Nephron progenitor cell (in vitro differentiated cells): Measurements from ENCODE around the gene PAX2.

Experiments used
- DNase-seq: peaks from one replicate; pipeline ENCODE4 v3.0.0; 2021
- H3K27ac Mint-ChIP-seq: 2 replicates; pipeline ENCODE4 v1.8.0; 2021; ENCODE audit warnings: mild to moderate bottlenecking, moderate library complexity, mixed read lengths
- H3K27me3 Mint-ChIP-seq: 2 replicates; pipeline ENCODE4 v1.8.0; 2021; ENCODE audit warnings: mild to moderate bottlenecking, low read depth, mixed read lengths; ENCODE audit not compliant: poor library complexity
- H3K36me3 Mint-ChIP-seq: 2 replicates; pipeline ENCODE4 v1.8.0; 2021; ENCODE audit warnings: low read depth, mixed read lengths
- H3K4me1 Mint-ChIP-seq: 2 replicates; pipeline ENCODE4 v1.8.0; 2021; ENCODE audit warnings: mixed read lengths
- H3K4me3 Mint-ChIP-seq: 2 replicates; pipeline ENCODE4 v1.8.0; 2021; ENCODE audit warnings: mild to moderate bottlenecking, moderate library complexity, mixed read lengths
- H3K9me3 Mint-ChIP-seq: 2 replicates; pipeline ENCODE4 v1.8.0; 2021; ENCODE audit warnings: mild to moderate bottlenecking, moderate library complexity, mixed read lengths
- TF ChIP-seq, protein P1 (sequence below): fragments of 200-600 bp; sonication (generic); IDR thresholded peaks from 2 replicates; pipeline ENCODE4 v1.5.0; 2021; ENCODE audit warnings: antibody characterized with exemption

PAX2 gene

DNA sequence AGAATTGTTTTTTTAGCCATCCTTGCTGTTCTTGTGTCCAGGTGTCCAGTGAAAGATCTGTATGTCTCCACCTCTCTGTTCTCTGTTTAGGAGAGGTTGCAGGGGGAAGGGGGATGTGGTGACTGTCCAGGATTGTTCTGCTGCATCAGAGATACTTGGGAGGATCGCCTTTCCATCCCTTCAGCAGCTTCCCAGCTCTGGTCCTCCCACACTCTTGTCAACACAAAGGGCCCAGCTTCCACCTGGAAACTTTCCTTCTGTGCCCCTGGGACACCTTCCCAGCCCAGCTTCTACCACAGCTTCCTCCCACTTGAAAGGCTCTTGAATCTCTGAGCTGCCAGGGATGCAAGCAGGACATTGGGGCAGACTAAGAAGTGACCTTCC lies 85.3 kb downstream of the PAX2 start:
- TF ChIP-seq, protein P1, sequence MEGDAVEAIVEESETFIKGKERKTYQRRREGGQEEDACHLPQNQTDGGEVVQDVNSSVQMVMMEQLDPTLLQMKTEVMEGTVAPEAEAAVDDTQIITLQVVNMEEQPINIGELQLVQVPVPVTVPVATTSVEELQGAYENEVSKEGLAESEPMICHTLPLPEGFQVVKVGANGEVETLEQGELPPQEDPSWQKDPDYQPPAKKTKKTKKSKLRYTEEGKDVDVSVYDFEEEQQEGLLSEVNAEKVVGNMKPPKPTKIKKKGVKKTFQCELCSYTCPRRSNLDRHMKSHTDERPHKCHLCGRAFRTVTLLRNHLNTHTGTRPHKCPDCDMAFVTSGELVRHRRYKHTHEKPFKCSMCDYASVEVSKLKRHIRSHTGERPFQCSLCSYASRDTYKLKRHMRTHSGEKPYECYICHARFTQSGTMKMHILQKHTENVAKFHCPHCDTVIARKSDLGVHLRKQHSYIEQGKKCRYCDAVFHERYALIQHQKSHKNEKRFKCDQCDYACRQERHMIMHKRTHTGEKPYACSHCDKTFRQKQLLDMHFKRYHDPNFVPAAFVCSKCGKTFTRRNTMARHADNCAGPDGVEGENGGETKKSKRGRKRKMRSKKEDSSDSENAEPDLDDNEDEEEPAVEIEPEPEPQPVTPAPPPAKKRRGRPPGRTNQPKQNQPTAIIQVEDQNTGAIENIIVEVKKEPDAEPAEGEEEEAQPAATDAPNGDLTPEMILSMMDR = no peak
- Mint-ChIP-seq H3K36me3 (no peaks in the 10 kb centered on the region), H3K4me1 (peaks cover 42% of the 10 kb centered on the region), H3K27ac (no peak overlapping the region), H3K27me3 (peaks cover 14% of the 10 kb centered on the region), H3K9me3 (no peaks in the 10 kb centered on the region), H3K4me3 (peak overlapping the region; percentile 79)
- no peak for DNase-seq

DNA sequence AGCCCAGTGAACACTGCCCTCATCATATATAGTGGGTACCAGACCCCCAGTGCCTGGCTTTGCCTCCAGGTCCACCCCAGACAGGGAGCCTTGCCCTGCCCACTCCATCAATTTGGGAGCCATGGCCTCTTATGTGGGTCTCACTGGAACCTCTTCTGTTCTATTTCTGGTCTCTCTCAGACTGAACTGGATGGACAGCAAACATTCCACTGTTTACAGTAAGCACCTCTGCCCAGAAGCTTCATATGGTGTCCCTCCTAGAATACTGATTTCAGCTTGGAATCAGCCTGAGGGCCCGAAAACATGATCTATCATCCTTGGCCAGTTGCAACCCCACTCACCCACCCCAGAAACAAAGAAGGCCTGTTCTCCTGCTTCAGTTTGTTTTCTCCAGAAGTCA lies 86.4 kb downstream of the PAX2 start:
- H3K27me3 Mint-ChIP-seq = peaks cover 6% of the 10 kb centered on the region
- TF ChIP-seq, protein P1 = no peak
- no peak for DNase-seq
- no peaks in the 10 kb centered on the region for H3K9me3 Mint-ChIP-seq
- H3K4me1 Mint-ChIP-seq = peaks cover 39% of the 10 kb centered on the region
- H3K4me3 Mint-ChIP-seq = no peak overlapping the region
- no peaks in the 10 kb centered on the region for H3K36me3 Mint-ChIP-seq
- H3K27ac Mint-ChIP-seq = no peak overlapping the region

DNA sequence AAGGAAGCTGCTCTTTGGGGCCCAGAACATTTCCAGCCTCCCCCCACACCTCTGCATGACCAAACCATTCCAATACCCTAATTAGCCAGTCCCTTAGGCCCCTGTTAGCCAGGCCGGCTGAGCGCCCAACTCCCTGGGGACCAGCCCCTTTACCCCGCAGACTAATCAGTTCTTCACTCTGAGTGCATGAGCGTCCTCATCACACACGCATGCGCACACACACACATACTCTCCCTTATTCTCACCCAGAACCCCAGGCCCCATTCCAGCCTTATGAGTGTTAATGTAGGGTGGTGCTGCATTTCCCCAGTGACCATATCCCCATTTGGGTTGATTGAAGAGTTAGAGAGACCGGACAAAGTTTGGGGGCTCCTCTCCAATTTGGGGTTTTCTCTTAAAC lies 90.4 kb downstream of the PAX2 start:
- Mint-ChIP-seq H3K9me3 (peaks cover 8% of the 10 kb centered on the region), H3K27me3 (no peaks in the 10 kb centered on the region), H3K36me3 (no peaks in the 10 kb centered on the region), H3K4me1 (peaks cover 6% of the 10 kb centered on the region), H3K27ac (no peak overlapping the region), H3K4me3 (no peak overlapping the region)
- DNase-seq = no peak
- TF ChIP-seq, protein P1 = no peak

DNA sequence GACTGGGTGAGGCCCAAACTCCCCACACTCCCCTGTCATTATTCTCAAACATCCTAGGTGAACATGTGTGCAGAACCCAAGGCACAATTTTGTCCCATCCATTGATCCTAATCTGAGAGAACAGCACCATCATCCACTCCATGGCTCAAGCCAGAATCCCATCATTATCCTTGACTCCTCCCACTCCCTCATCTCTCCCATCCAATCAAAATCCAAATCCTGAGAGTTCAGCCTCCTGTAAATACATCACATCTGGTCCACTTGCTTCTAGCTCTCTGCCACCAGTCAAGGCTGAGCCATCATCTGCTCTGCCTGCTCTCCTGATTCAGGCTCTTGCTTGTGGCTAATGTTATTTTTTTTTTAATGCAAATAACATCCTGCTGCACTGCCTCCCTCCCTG lies 91.5 kb downstream of the PAX2 start:
- H3K9me3 Mint-ChIP-seq = peaks cover 15% of the 10 kb centered on the region
- DNase-seq = no peak
- H3K27me3 Mint-ChIP-seq = peaks cover 4% of the 10 kb centered on the region
- no peaks in the 10 kb centered on the region for H3K4me1 Mint-ChIP-seq
- TF ChIP-seq, protein P1 = no peak
- no peak overlapping the region for H3K4me3 Mint-ChIP-seq
- H3K36me3 Mint-ChIP-seq = no peaks in the 10 kb centered on the region
- no peak overlapping the region for H3K27ac Mint-ChIP-seq

DNA sequence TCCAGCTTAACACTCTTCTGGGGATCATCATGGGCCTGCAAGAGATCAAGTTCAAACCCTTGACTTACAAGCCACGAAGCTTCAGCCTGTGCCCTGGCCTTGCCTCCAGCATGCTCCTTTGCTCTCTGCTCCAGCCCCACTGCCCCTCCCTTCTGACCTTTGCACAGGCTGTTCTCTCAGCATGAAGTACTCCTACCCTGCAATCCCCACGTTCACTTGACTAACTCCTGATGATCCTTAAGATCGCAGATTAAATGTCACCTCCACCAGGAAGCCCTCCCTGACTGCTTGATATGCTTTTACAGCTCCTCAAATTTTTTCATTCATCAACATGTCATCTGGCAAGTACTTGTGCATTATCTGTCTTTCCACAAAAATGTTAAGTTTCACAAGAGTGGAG lies 91.9 kb downstream of the PAX2 start:
- TF ChIP-seq, protein P1 = no peak
- H3K4me3 Mint-ChIP-seq = no peak overlapping the region
- H3K36me3 Mint-ChIP-seq = no peaks in the 10 kb centered on the region
- DNase-seq = no peak
- no peaks in the 10 kb centered on the region for H3K4me1 Mint-ChIP-seq
- H3K27me3 Mint-ChIP-seq = peaks cover 7% of the 10 kb centered on the region
- H3K9me3 Mint-ChIP-seq = peaks cover 15% of the 10 kb centered on the region
- no peak overlapping the region for H3K27ac Mint-ChIP-seq

DNA sequence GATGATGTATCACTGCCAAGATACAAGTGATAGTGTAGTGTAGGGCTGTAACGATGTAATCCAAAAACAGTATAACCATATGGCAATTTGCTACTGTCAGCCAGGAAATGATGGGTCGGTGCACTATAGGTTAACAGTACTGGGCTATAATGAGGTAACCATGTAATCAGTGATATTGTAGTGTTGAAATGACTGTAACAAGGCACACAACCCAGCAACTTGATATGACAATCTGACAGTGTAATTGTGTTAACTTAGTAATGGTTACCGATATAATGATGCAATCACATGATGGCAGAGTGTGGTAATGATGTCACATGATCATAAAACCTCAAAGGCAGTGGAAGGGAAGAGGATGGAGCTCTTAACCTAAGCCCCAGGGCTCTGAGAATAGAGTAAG lies 93.6 kb downstream of the PAX2 start:
- TF ChIP-seq, protein P1 = no peak
- DNase-seq = no peak
- H3K27me3 Mint-ChIP-seq = peaks cover 23% of the 10 kb centered on the region
- H3K4me1 Mint-ChIP-seq = no peaks in the 10 kb centered on the region
- no peak overlapping the region for H3K4me3 Mint-ChIP-seq
- H3K36me3 Mint-ChIP-seq = no peaks in the 10 kb centered on the region
- no peak overlapping the region for H3K27ac Mint-ChIP-seq
- peaks cover 15% of the 10 kb centered on the region for H3K9me3 Mint-ChIP-seq
